NOMO-1 treated with DMSO at 0.1 percent for 48 hours (cell line): Measurements from ENCODE around the gene OCA2.
"Not testable (repeated sequence)": the region's sequence is repeated elsewhere in the genome, so short reads cannot be mapped to it uniquely, and the experiment has no call there.

Source experiments
- DNase-seq: peaks from one replicate; lab custom pipeline; 2025; ENCODE audit not compliant: unreplicated experiment; lab: John Stamatoyannopoulos, UW

The OCA2 gene

GRCh38 chr15:27853624-27854455, 245.3 kb downstream of the OCA2 start:
- DNase-seq: no peak

GRCh38 chr15:27851858-27852210, 247.3 kb downstream of the OCA2 start:
- DNase-seq: no peak

GRCh38 chr15:27850981-27851857, 247.9 kb downstream of the OCA2 start:
- DNase-seq: no peak

- DNase-seq: no peak
Measured at GRCh38 chr15:27850050-27850449, 249.1 kb downstream of the OCA2 start.

GRCh38 chr15:27848936-27849335, 250.2 kb downstream of the OCA2 start:
- DNase-seq: not testable (repeated sequence)

- DNase-seq: no peak
Measured at GRCh38 chr15:27847775-27848710, 251.1 kb downstream of the OCA2 start.

GRCh38 chr15:27846722-27847395, 252.3 kb downstream of the OCA2 start:
- DNase-seq: no peak

GRCh38 chr15:27845535-27846369, 253.4 kb downstream of the OCA2 start:
- DNase-seq: no peak

GRCh38 chr15:27844018-27844666, 255.0 kb downstream of the OCA2 start:
- no peak for DNase-seq

- DNase-seq: no peak
Measured at GRCh38 chr15:27843146-27843545, 256.0 kb downstream of the OCA2 start.

GRCh38 chr15:27842526-27842925, 256.6 kb downstream of the OCA2 start:
- no peak for DNase-seq

- DNase-seq: no peak
Measured at GRCh38 chr15:27835233-27835939, 263.7 kb downstream of the OCA2 start.

- DNase-seq: no peak
Measured at GRCh38 chr15:27834684-27835083, 264.4 kb downstream of the OCA2 start.

GRCh38 chr15:27833974-27834373, 265.1 kb downstream of the OCA2 start:
- no peak for DNase-seq

- DNase-seq: no peak
Measured at GRCh38 chr15:27833178-27833577, 265.9 kb downstream of the OCA2 start.

GRCh38 chr15:27832237-27832596, 266.9 kb downstream of the OCA2 start:
- no peak for DNase-seq

- no peak for DNase-seq
Measured at GRCh38 chr15:27831384-27832236, 267.5 kb downstream of the OCA2 start.

GRCh38 chr15:27828746-27829145, 270.4 kb downstream of the OCA2 start:
- no peak for DNase-seq
